RCC 7860 (cell line): ENCODE data around the gene THSD7A.
"Not testable (repeated sequence)": the region's sequence is repeated elsewhere in the genome, so short reads cannot be mapped to it uniquely, and the experiment has no call there.

ENCODE experiments used
- DNase-seq: peaks from one replicate; pipeline ENCODE4 v3.0.0-alpha.2; 2015; ENCODE audit warnings: low spot score
- FAIRE-seq: peaks from 2 replicates; lab custom pipeline; 2012; peaks lifted over from hg19 to GRCh38; lab: Jason Lieb, UNC

Gene THSD7A

GRCh38 chr7:11533229-11533820, 298.7 kb downstream of the THSD7A start:
- no peak for FAIRE-seq
- DNase-seq: no peak

GRCh38 chr7:11529382-11529781, 302.6 kb downstream of the THSD7A start:
- FAIRE-seq (no peak), DNase-seq (no peak)

GRCh38 chr7:11527707-11528106, 304.3 kb downstream of the THSD7A start:
- DNase-seq (no peak), FAIRE-seq (no peak)

GRCh38 chr7:11524476-11525397, 307.3 kb downstream of the THSD7A start:
- no peak for DNase-seq
- no peak for FAIRE-seq

GRCh38 chr7:11521964-11522499, 310.0 kb downstream of the THSD7A start:
- FAIRE-seq: not testable (repeated sequence)

GRCh38 chr7:11517853-11518252, 314.1 kb downstream of the THSD7A start:
- no peak for DNase-seq
- FAIRE-seq: no peak

More at GRCh38 chr7:11521964-11522499, 310.0 kb downstream of the THSD7A start:
- not testable (repeated sequence) for DNase-seq

- no peak for DNase-seq
Measured at GRCh38 chr7:11516328-11516727, 315.7 kb downstream of the THSD7A start.

GRCh38 chr7:11513460-11513859, 318.5 kb downstream of the THSD7A start:
- FAIRE-seq (no peak), DNase-seq (no peak)

More at GRCh38 chr7:11516328-11516727, 315.7 kb downstream of the THSD7A start:
- FAIRE-seq: no peak

GRCh38 chr7:11507929-11508328, 324.1 kb downstream of the THSD7A start:
- FAIRE-seq (no peak), DNase-seq (no peak)

GRCh38 chr7:11506417-11506816, 325.6 kb downstream of the THSD7A start:
- FAIRE-seq (no peak), DNase-seq (no peak)

GRCh38 chr7:11505471-11505985, 326.5 kb downstream of the THSD7A start:
- no peak for FAIRE-seq
- DNase-seq: no peak

GRCh38 chr7:11492307-11492706, 339.7 kb downstream of the THSD7A start:
- no peak for FAIRE-seq
- no peak for DNase-seq

- no peak for DNase-seq
- no peak for FAIRE-seq
Measured at GRCh38 chr7:11491811-11492210, 340.2 kb downstream of the THSD7A start.

GRCh38 chr7:11489280-11489679, 342.7 kb downstream of the THSD7A start:
- FAIRE-seq (no peak), DNase-seq (no peak)

GRCh38 chr7:11486271-11486670, 345.7 kb downstream of the THSD7A start:
- FAIRE-seq: no peak
- DNase-seq: no peak

GRCh38 chr7:11485636-11486035, 346.4 kb downstream of the THSD7A start:
- DNase-seq (no peak), FAIRE-seq (no peak)

- FAIRE-seq (no peak), DNase-seq (no peak)
Measured at GRCh38 chr7:11480143-11480542, 351.9 kb downstream of the THSD7A start.

- no peak for FAIRE-seq
- DNase-seq: no peak
Measured at GRCh38 chr7:11478882-11479281, 353.1 kb downstream of the THSD7A start.

- no peak for FAIRE-seq
Measured at GRCh38 chr7:11478426-11478825, 353.6 kb downstream of the THSD7A start.

GRCh38 chr7:11474902-11475585, 357.0 kb downstream of the THSD7A start:
- no peak for FAIRE-seq
- DNase-seq: no peak

More at GRCh38 chr7:11478426-11478825, 353.6 kb downstream of the THSD7A start:
- DNase-seq: no peak
